Islet precursor cell (in vitro differentiated cells): ENCODE measurements around the gene DNALI1.
"Not testable (repeated sequence)": the region's sequence is repeated elsewhere in the genome, so short reads cannot be mapped to it uniquely, and the experiment has no call there.

Source experiments
- DNase-seq: peaks from one replicate; pipeline ENCODE4 v3.0.0-alpha.2; 2018

Gene DNALI1

DNA sequence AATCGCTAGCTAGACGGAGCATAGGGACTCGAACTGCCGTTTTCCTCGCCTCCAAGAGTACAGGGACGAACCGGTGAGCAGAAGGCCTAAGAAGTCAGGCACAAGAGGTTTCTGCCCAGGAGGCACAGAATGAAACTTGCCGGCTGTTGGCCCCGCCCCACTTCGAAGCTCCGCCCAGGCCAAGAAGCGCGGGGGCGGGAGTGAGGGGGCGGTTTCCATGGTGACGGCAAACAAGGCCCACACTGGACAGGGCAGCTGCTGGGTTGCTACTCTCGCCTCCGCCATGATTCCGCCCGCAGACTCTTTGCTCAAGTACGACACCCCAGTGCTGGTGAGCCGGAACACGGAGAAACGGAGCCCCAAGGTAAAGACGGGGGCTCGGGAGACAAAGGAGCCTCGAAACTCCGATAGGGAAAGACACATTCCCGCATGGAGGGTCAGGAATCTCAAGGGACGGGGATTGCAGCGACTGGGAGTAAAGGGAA is at the start of gene DNALI1:
Gene DNALI1 (plus strand): TSS at position 229 of the 485 bp plus-strand sequence. CDS start 55 bp downstream, at position 284.
- DNase-seq: peak; percentile 97

DNA sequence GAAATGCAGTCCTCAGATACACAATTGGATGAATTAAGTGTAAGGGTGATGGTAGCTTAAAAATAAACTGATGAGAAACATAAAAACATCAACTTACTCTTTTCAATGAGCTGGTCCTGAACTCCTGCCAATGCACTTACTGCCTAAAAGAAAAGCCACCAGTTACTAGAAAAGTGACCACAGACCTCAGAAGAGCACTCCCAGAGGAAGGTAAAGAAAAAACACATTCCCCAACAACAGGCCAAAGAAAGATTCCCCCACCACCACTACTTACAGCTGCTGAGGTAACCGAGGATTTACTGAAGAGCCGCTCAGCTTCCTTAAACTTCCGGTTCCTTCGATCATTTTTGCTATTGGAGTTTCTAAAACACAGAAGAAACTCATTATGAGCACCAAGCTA is 47.6 kb upstream of the DNALI1 start:
- DNase-seq: peak; percentile 23

DNA sequence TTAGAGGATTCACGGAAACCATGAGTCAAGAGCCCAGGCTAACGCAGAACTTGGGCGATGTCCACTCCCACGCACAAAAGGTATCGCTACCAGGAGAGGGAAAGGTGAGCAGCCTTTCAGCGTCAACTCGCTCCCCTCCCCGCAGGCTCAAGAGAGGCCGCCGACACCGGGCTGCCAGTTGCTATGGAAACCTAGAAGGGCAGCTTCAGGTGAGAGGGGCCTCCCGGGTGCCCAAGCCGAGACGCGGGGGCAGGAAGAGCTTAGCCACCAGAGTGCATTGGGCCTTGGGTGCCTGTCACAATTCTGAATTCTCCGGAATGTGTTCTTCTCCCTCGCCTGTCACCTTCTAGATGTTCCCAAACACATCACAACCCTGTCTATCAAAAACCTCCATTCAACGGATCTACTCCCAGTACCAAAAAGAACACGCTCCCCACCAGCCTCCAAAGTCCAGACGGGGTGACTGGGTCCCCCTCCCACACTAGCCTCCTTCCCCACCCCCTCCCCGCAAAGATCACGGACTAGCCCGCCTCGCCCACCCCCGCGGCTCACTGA is 42.9 kb upstream of the DNALI1 start:
- peak; percentile 71 for DNase-seq

GRCh38 chr1:37514350-37515184 is 42.2 kb upstream of the DNALI1 start, which contains the start of gene MEAF6:
Gene MEAF6 (minus strand): TSS chr1:37514766. CDS start chr1:37514746, 20 bp downstream.
- DNase-seq: peak; percentile 92

GRCh38 chr1:37515185-37516034 is 41.3 kb upstream of the DNALI1 start:
- no peak for DNase-seq

DNA sequence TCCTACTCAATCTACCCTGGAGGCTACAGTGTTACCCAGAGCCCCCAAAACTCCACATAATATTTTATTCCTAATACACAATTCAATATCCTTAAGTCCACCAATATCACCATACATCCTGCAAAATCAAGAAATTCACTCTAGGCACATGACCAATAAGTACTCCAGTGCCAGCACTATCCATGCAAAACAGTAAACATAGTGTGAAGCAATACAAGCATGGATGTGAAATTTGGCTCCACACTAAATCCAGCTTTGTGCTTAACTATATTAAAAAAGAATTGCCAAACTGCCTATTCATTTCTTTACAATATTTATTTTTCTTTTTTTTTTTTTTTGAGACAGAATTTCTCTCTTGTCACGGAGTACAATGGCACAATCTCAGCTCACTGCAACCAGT is 39.2 kb upstream of the DNALI1 start:
- no peak for DNase-seq

DNA sequence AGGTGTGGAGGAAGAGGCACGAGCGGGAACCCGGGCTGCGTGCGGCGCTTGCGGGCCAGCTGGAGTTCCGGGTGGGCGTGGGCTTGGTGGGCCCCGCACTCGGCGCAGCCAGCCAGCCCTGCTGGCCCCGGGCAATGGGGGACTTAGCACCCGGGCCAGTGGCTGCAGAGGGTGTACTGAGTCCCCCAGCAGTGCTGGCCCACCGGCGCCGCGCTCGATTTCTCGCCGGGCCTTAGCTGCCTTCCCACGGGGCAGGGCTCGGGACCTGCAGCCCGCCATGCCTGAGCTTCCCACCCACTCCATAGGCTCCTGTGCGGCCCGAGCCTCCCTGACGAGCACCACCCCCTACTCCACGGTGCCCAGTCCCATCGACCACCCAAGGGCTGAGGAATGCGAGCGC is 38.5 kb upstream of the DNALI1 start:
- not testable (repeated sequence) for DNase-seq

DNA sequence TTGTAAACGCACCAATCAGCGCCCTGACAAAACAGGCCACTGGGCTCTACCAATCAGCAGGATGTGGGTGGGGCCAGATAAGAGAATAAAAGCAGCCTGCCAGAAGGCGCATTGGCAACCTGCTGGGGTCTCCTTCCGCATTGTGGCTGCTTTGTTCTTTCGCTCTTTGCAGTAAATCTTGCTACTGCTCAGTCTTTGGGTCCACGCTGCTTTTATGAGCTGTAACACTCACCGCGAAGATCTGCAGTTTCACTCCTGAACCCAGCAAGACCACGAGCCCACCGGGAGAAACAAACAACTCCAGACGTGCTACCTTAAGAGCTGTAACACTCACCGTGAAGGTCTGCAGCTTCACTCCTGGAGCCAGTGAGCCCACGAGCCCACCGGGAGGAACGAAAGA is 37.8 kb upstream of the DNALI1 start:
- DNase-seq: not testable (repeated sequence)

- DNase-seq: no peak
Measured at GRCh38 chr1:37519613-37520012, 37.1 kb upstream of the DNALI1 start.

DNA sequence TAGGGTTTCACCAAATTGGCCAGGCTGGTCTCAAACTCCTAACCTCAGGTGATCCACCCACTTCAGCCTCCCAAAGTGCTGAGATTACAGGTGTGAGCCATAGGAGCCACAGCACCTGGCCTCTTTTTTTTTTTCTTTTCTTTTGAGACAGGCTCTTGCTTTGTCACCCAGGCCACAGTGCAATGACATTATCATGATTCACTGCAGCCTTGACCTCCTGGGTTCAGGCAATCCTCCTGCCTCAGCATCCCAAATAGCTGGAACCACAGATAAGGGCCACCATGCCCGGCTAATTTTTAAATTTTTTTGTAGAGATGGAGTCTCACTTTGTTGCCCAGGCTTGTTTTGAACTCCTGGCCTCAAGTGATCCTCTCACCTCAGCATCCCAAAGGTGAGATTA is 26.9 kb upstream of the DNALI1 start:
- DNase-seq: not testable (repeated sequence)

DNA sequence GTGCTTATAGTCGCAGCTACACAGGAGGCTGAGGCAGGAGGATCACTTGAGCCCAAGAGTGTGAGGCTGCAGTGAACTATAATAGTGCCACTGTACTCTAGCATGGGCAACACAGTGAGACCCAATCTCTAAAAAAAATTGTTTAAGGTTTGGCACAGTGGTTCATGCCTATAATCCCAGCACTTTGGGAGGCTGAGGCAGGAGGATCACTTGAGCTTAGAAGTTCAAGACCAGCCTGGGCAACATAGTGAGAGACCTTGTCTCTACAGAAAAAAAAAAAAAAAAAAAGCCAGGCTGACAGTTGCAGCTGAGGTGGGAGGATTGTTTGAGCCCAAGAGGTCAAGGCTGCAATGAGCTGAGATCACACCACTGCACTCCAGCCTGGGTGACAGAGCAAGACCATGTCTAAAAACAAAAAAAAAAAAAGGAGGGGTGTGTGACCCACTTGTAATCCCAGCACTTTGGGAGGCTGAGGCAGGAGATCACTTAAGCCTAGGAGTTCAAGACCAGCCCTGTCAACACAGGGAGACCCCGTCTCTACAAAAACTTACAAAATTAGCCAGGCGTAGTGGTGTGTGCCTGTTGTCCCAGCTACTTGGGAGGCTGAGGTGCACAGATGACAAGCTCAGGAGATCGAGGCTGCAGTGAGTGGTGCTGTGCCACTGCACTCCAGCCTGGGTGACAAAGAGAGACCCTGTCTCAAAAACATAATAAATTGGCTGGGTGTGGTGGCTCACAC is 24.2 kb upstream of the DNALI1 start:
- not testable (repeated sequence) for DNase-seq

GRCh38 chr1:37533317-37534093 is 23.2 kb upstream of the DNALI1 start:
- DNase-seq: no peak

- DNase-seq: no peak
Measured at GRCh38 chr1:37537378-37537777, 19.4 kb upstream of the DNALI1 start.

DNA sequence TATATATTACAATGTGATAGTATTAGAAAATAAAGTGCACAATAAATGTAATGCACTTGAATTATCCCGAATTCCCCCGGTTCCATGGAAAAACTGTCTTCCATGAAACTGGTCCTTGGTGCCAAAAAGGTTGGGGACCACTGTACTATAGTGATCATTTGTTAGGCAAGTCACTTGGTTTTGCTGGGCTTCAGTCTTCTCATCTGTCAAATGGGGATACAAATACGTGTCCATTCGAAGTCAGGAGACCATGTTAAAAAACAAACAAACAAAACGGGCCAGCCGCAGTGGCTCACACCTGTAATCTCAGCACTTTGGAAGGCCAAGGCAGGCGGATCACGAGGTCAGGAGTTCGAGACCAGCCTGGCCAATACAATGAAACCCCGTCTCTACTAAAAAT is 17.6 kb upstream of the DNALI1 start:
- not testable (repeated sequence) for DNase-seq

DNA sequence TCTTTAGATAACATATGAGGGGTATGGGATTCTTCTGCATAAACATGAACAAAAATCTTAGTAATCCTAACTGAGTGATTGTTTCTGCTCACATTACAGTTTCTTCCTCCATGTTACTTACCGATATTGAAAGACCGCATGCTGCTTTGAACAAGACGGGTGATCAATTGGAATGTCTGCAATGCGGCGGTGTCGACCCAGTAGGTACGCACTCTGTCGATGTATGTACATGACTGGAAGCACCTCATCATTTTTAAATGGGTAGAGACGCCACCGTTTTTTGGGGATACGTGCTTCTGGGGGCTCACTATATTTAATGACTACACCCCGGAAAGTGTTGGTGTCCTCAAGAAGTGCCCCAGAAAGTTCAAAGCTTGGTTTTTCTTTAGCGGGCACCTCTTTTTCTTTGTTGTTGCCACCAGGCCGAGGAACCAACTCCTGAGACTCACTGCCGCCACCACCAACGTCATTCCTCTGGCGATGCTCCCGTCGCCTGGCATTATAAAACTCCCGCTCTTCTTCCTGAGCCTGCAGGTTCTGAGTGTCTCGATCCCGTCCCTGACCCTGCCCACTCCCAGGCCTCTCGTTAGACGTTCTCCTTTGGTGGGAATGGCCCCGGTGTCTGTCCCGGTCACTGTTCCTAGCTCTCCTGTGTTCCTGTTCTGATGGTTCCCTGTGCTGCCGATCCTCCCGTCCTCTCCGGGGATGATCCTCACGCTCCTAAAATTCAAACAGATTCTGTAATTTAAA is 16.5 kb upstream of the DNALI1 start:
- DNase-seq: no peak

GRCh38 chr1:37544530-37544929 is 12.2 kb upstream of the DNALI1 start:
- DNase-seq: no peak

- no peak for DNase-seq
Measured at GRCh38 chr1:37545019-37545418, 11.7 kb upstream of the DNALI1 start.

GRCh38 chr1:37549341-37549740 is 7.4 kb upstream of the DNALI1 start:
- no peak for DNase-seq

GRCh38 chr1:37553598-37553926 is 3.2 kb upstream of the DNALI1 start:
- no peak for DNase-seq

- peak; percentile 96 for DNase-seq
Measured at GRCh38 chr1:37553927-37554808, 2.6 kb upstream of the DNALI1 start, which contains the start of gene SNIP1. Gene SNIP1 (minus strand): TSS chr1:37554293. CDS start chr1:37554229, 64 bp downstream.
